HPDE6-E6E7 (cell line): ENCODE results near the gene CHST11.

Experiments used
- DNase-seq: peaks from one replicate; pipeline ENCODE4 v3.0.0; 2011; ENCODE audit warnings: missing footprints; ENCODE audit errors: extremely low spot score

CHST11 gene

GRCh38 chr12:104433061-104433460 lies 23.7 kb upstream of the CHST11 start:
- DNase-seq = no peak

GRCh38 chr12:104434129-104434528 lies 22.6 kb upstream of the CHST11 start:
- DNase-seq = no peak

GRCh38 chr12:104435175-104435574 lies 21.6 kb upstream of the CHST11 start:
- DNase-seq = no peak

GRCh38 chr12:104435765-104436164 lies 21.0 kb upstream of the CHST11 start:
- no peak for DNase-seq

- no peak for DNase-seq
Observed at GRCh38 chr12:104436790-104437189, 20.0 kb upstream of the CHST11 start.

GRCh38 chr12:104438134-104438533 lies 18.6 kb upstream of the CHST11 start:
- DNase-seq = no peak

GRCh38 chr12:104439137-104439536 lies 17.6 kb upstream of the CHST11 start:
- no peak for DNase-seq

GRCh38 chr12:104443008-104443407 lies 13.7 kb upstream of the CHST11 start:
- DNase-seq = no peak

- DNase-seq = no peak
Observed at GRCh38 chr12:104446646-104447421, 9.9 kb upstream of the CHST11 start.

GRCh38 chr12:104448031-104448430 lies 8.7 kb upstream of the CHST11 start:
- DNase-seq = no peak

- no peak for DNase-seq
Observed at GRCh38 chr12:104448451-104448850, 8.3 kb upstream of the CHST11 start.

- no peak for DNase-seq
Observed at GRCh38 chr12:104450700-104451099, 6.0 kb upstream of the CHST11 start.

- no peak for DNase-seq
Observed at GRCh38 chr12:104452087-104452486, 4.7 kb upstream of the CHST11 start.

GRCh38 chr12:104453133-104453532 lies 3.6 kb upstream of the CHST11 start:
- no peak for DNase-seq

- peak; percentile 84 for DNase-seq
Observed at GRCh38 chr12:104454997-104455396, 1.8 kb upstream of the CHST11 start.

GRCh38 chr12:104455578-104456416 lies 951 bp upstream of the CHST11 start:
- no peak for DNase-seq

- DNase-seq = peak; percentile 52
Observed at GRCh38 chr12:104456950-104457745, 400 bp downstream of the CHST11 start.

GRCh38 chr12:104457746-104458693 lies 1.3 kb downstream of the CHST11 start:
- peak; percentile 29 for DNase-seq

- peak; percentile 13 for DNase-seq
Observed at GRCh38 chr12:104458694-104459367, 2.1 kb downstream of the CHST11 start.

- no peak for DNase-seq
Observed at GRCh38 chr12:104459368-104459909, 2.7 kb downstream of the CHST11 start.
